ENCODE measurements around the gene PRKCH. TPM values are rescaled to one million over a fixed set of nuclear protein-coding genes. Genes with fewer than 3 reads are reported as not detected.

The PRKCH gene
- total and polyA plus RNA-seq, 2 of the 13 experiments (the other 11 are each of a cell fraction or from before 2014, with no cell fraction given) = 0.48 to 1.3 TPM

DNA sequence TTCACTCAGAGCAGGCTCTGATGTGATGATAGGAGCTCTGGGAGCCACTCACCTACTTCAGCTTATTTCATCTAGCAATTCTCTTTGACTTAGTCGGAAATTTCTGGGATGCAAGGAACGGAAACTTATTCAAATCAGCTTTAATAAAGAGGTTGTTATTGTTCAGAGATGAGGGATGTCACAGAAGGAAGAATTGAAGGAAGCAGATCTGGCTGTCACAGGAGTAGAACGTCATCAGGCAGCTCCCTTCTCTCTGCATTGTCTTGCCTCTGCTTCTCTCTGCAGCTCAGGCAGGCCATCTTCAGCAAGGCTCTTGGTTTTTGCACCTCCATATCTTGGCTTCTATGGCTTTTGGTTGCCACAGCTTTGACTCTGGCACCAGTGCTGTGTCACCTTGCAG, 32.7 kb upstream of the PRKCH start (continued):
- TF ChIP-seq, protein P1, sequence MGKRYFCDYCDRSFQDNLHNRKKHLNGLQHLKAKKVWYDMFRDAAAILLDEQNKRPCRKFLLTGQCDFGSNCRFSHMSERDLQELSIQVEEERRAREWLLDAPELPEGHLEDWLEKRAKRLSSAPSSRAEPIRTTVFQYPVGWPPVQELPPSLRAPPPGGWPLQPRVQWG (CRISPR knock-in tag; IDR thresholded peaks at IDR 0.05; ENCODE audit: borderline replicate concordance, low read depth) = no peak
- no peak for TF ChIP-seq CEBPG (CRISPR knock-in tag; IDR thresholded peaks at IDR 0.05)

DNA sequence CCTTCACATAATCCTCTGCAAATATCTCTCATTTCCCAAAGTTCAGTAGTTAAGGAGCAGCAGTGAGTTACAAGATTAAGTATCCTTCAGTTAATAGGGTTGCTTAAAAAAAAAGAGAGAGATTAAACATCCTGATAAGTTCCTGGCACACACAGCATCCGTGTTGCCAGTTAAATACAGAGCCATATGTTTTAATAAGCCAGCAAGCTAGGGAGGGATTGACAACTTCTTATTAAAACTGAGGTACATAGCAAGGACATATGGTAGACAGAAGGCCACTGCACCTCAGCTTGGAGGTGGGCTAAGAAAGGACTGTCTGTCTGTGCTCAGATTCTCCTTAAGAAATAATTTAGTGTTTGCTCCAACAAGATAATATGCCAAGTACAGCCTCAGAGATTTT, 30.7 kb upstream of the PRKCH start:
- no peaks in the 10 kb centered on the region for H3K27me3 ChIP-seq (ENCODE audit: control insufficient read depth in 1 of 2, insufficient read depth in 2 of 2, low read length in 2 of 2)
- no peak overlapping the region for H3K4me2 ChIP-seq (ENCODE audit: low read depth, low read length)
- H3K9me3 ChIP-seq (ENCODE audit: low read length) = no peaks in the 10 kb centered on the region
- no peaks in the 10 kb centered on the region for H3K79me2 ChIP-seq (ENCODE audit: insufficient read depth, low read length)
- no peaks in the 10 kb centered on the region for H4K20me1 ChIP-seq (ENCODE audit: insufficient read depth, low read length)
- BruUV-seq (replicated peaks) = no TSS peak
- H3K27ac ChIP-seq (ENCODE audit: extremely low read length, insufficient read depth, low read length) = no peak overlapping the region
- ChIA-PET POLR2A (no interaction called here), CTCF (ENCODE audit: low intra/inter-chr PET ratio, low total read pairs) (no interaction called here)
- no peak overlapping the region for H3K9ac ChIP-seq (ENCODE audit: insufficient read depth, low read depth, low read length)
- H3K4me1 ChIP-seq (ENCODE audit: insufficient read depth, low read length) = peaks cover 19% of the 10 kb centered on the region
- intact Hi-C loops (cut with micrococcal nuclease; ENCODE audit: unreplicated experiment) = no loop called here
- H2AFZ ChIP-seq (ENCODE audit: low read length) = no peak overlapping the region
- WGBS (ENCODE audit: low lambda C conversion rate) = 4% methylated on average over 1 of the region's 1 CpG
- in situ Hi-C loops (cut with HindIII; ENCODE audit: extremely low pct_ligation_motif_present, low pct_unique_long_range_greater_than_20kb) = loop anchor here (25.0 kb wide), 1 partner anchor 547 kb away; no protein-coding TSS in a partner anchor
- H3K36me3 ChIP-seq (replicated peaks in 1 of 2; ENCODE audit: control insufficient read depth in 1 of 2, insufficient read depth in 2 of 2, low read length in 2 of 2) = no peaks in the 10 kb centered on the region
- no peak for FAIRE-seq
- DNase-seq (ENCODE audit: low spot score) = no peak
- no peak overlapping the region for H3K4me3 ChIP-seq (replicated peaks in 1 of 3; ENCODE audit: insufficient read depth in 1 of 3, low read depth in 2 of 3, low read length in 3 of 3)
- ATAC-seq = no peak
- TF ChIP-seq, protein P2, sequence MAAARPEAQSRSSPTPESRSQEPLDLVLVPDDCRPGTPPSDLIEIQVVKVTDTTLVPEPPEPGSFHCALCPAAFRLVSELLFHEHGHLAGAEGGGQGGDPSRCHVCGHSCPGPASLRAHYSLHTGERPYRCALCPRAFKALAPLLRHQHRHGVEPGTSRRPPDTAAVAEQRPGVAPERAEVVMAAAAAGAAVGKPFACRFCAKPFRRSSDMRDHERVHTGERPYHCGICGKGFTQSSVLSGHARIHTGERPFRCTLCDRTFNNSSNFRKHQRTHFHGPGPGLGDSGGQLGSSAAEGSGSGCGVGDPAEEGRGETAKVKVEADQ (CRISPR knock-in tag; IDR thresholded peaks at IDR 0.05; ENCODE audit: borderline replicate concordance) = no peak
- no peak for TF ChIP-seq CREM (IDR thresholded peaks at IDR 0.05)
- TF ChIP-seq CREM (CRISPR knock-in tag; IDR thresholded peaks at IDR 0.05) = no peak
- no peak for TF ChIP-seq SP140L (CRISPR knock-in tag; IDR thresholded peaks at IDR 0.05; ENCODE audit: borderline replicate concordance)
- TF ChIP-seq PITX1 (CRISPR knock-in tag; IDR thresholded peaks at IDR 0.05) = no peak
- no peak for TF ChIP-seq MAFK (conservative IDR thresholded peaks at IDR 0.05 in 1 of 2, IDR thresholded peaks at IDR 0.05 in 1 of 2; ENCODE audit: low read length in 2 of 2)
- no peak for TF ChIP-seq AGO1 (IDR thresholded peaks at IDR 0.05; ENCODE audit: low read depth, low read length, poor library complexity, severe bottlenecking)
- no peak for TF ChIP-seq ZNF850 (CRISPR knock-in tag; conservative IDR thresholded peaks at IDR 0.05)
- no peak for TF ChIP-seq GABPA (IDR thresholded peaks at IDR 0.05; ENCODE audit: low read depth, low read length)
- no peak for TF ChIP-seq GABPA (CRISPR knock-in tag; IDR thresholded peaks at IDR 0.05; ENCODE audit: low read depth)
- TF ChIP-seq ZNF432 (CRISPR knock-in tag; IDR thresholded peaks at IDR 0.05; ENCODE audit: borderline replicate concordance) = no peak
- no peak for TF ChIP-seq NR2C2 (CRISPR knock-in tag; IDR thresholded peaks at IDR 0.05; ENCODE audit: borderline replicate concordance)
- no peak for TF ChIP-seq ZNF792 (CRISPR knock-in tag; IDR thresholded peaks at IDR 0.05)
- TF ChIP-seq SATB2 (CRISPR knock-in tag; IDR thresholded peaks at IDR 0.05) = no peak
